GM10248 (cell line): ENCODE measurements around the gene ZNF629.
A peak's percentile ranks its signal among the peaks of the same experiment; 100 is the strongest.
"Not testable (repeated sequence)": the region's sequence is repeated elsewhere in the genome, so short reads cannot be mapped to it uniquely, and the experiment has no call there.

ENCODE experiments used
- CTCF ChIA-PET: fragments of 300-600 bp; sonication (Branson Sonifier 250); formaldehyde crosslinking; extraction: SDS; loops from one replicate; lab custom pipeline; 2021; ENCODE audit warnings: antibody characterized with exemption; lab: Yijun Ruan, JAX
- POLR2A ChIA-PET: fragments of 350-650 bp; sonication (Branson Sonifier 250); formaldehyde crosslinking; extraction: SDS; loops from one replicate; lab custom pipeline; 2020; ENCODE audit warnings: antibody characterized with exemption; lab: Yijun Ruan, JAX
- DNase-seq: peaks from one replicate; pipeline ENCODE4 v3.0.0; 2012; ENCODE audit errors: extremely low spot score
- TF ChIP-seq, protein P1 (sequence below): IDR thresholded peaks from 2 replicates; pipeline ENCODE4 v1.5.1; 2012; ENCODE audit warnings: mild to moderate bottlenecking, low read depth; ENCODE audit errors: extremely low read depth, missing control alignments, control extremely low read depth

Gene ZNF629

GRCh38 chr16:30820952-30821421, 34.0 kb upstream of the ZNF629 start:
- TF ChIP-seq, protein P1, sequence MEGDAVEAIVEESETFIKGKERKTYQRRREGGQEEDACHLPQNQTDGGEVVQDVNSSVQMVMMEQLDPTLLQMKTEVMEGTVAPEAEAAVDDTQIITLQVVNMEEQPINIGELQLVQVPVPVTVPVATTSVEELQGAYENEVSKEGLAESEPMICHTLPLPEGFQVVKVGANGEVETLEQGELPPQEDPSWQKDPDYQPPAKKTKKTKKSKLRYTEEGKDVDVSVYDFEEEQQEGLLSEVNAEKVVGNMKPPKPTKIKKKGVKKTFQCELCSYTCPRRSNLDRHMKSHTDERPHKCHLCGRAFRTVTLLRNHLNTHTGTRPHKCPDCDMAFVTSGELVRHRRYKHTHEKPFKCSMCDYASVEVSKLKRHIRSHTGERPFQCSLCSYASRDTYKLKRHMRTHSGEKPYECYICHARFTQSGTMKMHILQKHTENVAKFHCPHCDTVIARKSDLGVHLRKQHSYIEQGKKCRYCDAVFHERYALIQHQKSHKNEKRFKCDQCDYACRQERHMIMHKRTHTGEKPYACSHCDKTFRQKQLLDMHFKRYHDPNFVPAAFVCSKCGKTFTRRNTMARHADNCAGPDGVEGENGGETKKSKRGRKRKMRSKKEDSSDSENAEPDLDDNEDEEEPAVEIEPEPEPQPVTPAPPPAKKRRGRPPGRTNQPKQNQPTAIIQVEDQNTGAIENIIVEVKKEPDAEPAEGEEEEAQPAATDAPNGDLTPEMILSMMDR: no peak
- ChIA-PET CTCF (no interaction called here), POLR2A (no interaction called here)
- no peak for DNase-seq

GRCh38 chr16:30816769-30817168, 29.8 kb upstream of the ZNF629 start:
- CTCF ChIA-PET: interaction anchor here (1.0 to 3.8 kb wide), 2 partner anchors 28 to 85 kb away, joined by 4 to 22 read pairs; no protein-coding TSS in a partner anchor
- TF ChIP-seq, protein P1: no peak
- no peak for DNase-seq
- POLR2A ChIA-PET: no interaction called here

DNA sequence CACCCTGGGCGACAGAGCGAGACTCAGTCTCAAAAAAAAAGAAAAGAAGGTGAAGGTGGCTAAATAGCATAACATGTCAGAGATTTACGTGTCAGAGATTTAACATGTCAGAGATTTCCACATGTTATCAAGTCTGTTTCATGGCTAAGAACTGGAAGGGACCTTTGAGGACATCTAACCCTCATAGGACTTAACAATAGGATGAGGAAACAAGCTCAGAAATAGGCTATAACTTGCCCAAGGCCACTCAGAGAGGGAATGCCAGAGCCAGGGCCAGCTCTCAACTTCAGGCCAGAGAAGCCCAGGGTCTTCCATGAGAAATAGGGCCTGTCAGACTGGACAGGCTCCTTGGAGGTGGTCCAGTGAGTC, 26.8 kb upstream of the ZNF629 start:
- TF ChIP-seq, protein P1: no peak
- no peak for DNase-seq
- ChIA-PET CTCF (interaction anchor here (0.6 to 4.2 kb wide), 27 partner anchors 10 to 140 kb away, joined by 3 to 39 read pairs (median 6); no protein-coding TSS in a partner anchor), POLR2A (interaction anchor here (0.6 kb wide), 1 partner anchor 9 kb away, joined by 3 read pairs; no protein-coding TSS in a partner anchor)

DNA sequence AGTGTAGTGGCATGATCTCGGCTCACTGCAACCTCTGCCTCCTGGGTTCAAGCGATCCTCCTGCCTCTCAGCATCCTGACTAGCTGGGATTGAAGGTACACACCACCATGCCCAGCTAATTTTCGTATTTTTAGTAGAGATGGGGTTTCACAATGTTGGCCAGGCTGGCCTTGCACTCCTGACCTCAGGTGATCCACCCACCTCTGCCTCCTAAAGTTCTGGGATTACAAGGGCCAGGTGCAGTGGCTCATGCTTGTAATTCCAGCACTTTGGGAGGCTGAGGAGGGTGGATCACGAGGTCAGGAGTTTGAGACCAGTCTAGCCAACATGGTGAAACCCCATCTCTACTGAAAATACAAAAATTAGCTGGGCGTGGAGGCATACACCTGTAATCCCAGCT, 22.7 kb upstream of the ZNF629 start:
- POLR2A ChIA-PET, DNase-seq: not testable (repeated sequence)
- CTCF ChIA-PET: interaction anchor here (1.3 kb wide), 1 partner anchor 12 kb away, joined by 3 read pairs; no protein-coding TSS in a partner anchor

- ChIA-PET CTCF (interaction anchor here (1.0 to 1.3 kb wide), 3 partner anchors 11 to 132 kb away, joined by 3 read pairs; no protein-coding TSS in a partner anchor), POLR2A (interaction anchor here (0.6 kb wide), 1 partner anchor 13 kb away, joined by 3 read pairs; no protein-coding TSS in a partner anchor)
Observed at GRCh38 chr16:30808890-30809426, 22.0 kb upstream of the ZNF629 start.

DNA sequence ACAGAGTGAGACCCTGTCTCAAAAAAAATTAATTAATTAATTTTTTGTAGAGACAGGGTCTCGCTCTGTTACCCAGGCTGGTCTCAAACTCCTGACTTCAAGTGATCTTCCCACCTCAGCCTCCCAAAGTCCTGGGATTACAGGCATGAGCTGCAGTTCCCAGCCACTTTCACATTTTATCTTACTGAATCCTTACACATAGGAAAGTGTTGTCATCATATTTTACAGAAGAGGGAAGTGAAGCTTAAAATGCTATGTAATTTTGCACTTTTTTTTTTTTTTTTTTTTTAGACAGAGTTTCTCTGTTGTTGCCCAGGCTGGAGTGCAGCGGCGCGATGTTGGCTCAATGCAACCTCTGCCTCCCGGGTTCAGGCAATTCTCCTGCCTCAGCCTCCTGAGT, 21.1 kb upstream of the ZNF629 start:
- POLR2A ChIA-PET: no interaction called here
- CTCF ChIA-PET: interaction anchor here (1.0 to 1.2 kb wide), 2 partner anchors 37 to 133 kb away, joined by 3 read pairs; no protein-coding TSS in a partner anchor
- TF ChIP-seq, protein P1: no peak
- no peak for DNase-seq

More at GRCh38 chr16:30808890-30809426, 22.0 kb upstream of the ZNF629 start:
- DNase-seq: not testable (repeated sequence)

DNA sequence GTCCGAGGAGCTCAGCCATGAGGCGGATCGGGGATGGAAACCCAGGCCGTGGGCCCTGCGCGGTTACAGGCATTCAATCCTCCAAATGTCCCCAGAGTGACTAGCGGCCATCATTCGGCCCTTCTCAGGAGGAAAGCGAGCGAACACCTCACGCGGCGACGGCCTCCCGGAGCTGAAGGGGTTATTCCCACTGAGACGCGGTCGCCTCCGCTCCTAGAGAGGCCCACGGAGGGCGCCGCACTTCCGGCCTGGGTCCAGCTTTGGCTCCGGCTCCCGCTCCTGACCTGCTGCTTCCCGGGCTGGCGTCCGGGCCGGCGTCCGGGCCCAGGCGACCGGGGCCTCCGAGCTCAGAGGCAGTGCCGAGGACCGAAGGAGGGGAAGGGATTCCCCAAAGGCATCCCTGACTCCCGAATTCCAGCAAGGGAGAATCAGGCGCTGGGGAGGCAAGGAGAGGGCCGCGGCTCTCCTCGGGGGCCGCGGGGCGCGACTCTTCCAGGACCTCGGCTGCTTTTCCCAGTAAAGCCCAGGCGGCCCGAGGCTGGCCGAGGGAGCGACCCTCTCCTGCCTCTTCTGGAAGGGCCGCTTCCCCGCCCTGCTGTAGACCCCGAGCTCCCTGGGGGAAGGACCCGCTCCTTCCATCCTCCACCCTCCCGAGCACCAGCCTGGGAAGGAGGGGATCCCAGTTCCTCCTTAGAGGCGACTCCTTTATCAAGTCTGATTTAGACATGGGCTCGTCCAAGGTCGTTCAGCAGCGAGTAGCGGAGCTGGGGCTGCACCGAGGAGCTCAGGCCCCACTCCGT, 18.6 kb upstream of the ZNF629 start:
- DNase-seq: peak; percentile 65
- TF ChIP-seq, protein P1: no peak
- ChIA-PET POLR2A (no interaction called here), CTCF (interaction anchor here (0.7 to 4.6 kb wide), 9 partner anchors 9 to 96 kb away, joined by 3 to 39 read pairs (median 3); no protein-coding TSS in a partner anchor)
